CD4-positive, alpha-beta T cell (primary cell): ENCODE measurements around the gene PCDHGC3. TPM values are rescaled to one million over a fixed set of nuclear protein-coding genes. Genes with fewer than 3 reads are reported as not detected.

Source experiments
- ATAC-seq: fragments of 200-7000 bp; cut with Tn5 transposase; one replicate; pipeline ENCODE4 v1.10.0; 2022; ENCODE audit warnings: mild to moderate bottlenecking; ENCODE audit not compliant: poor library complexity
- CTCF ChIA-PET: fragments of 350-600 bp; sonication (Branson Sonifier 250); formaldehyde crosslinking; loops from one replicate; lab custom pipeline; 2021; ENCODE audit warnings: antibody characterized with exemption, inconsistent platforms; lab: Charles Lee
- POLR2A ChIA-PET: fragments of 350-600 bp; sonication (Branson Sonifier 250); formaldehyde crosslinking; loops from one replicate; lab custom pipeline; 2021; ENCODE audit warnings: antibody characterized with exemption, inconsistent platforms; lab: Charles Lee
- DNase-seq, 14 experiments: peaks; one replicate each; pipeline ENCODE4 v3.0.0-alpha.2; 2013 to 2020; ENCODE audit warnings: mixed read lengths in 2 of 14
- H3K27ac ChIP-seq, 2 donors: one replicate each; pipeline versions ENCODE4 v1.5.1 to v1.7.0; 2013; ENCODE audit warnings: low read length in 2 of 2, low read depth in 1 of 2, mild to moderate bottlenecking in 1 of 2
- H3K27me3 ChIP-seq, 2 experiments: 1 replicate in 1 of 2; 2 replicates in 1 of 2; pipeline versions ENCODE4 v1.6.1 to v1.7.0; 2013; ENCODE audit warnings: low read length in 2 of 2, control low read depth in 1 of 2, mild to moderate bottlenecking in 1 of 2, moderate library complexity in 1 of 2; ENCODE audit not compliant: insufficient read depth in 2 of 2, control insufficient read depth in 1 of 2
- H3K36me3 ChIP-seq: one replicate; pipeline ENCODE4 v1.6.1; 2013; ENCODE audit warnings: low read length, control low read depth; ENCODE audit not compliant: insufficient read depth
- H3K4me1 ChIP-seq: one replicate; pipeline ENCODE4 v1.6.1; 2013; ENCODE audit warnings: low read length, control low read depth; ENCODE audit not compliant: insufficient read depth
- H3K4me3 ChIP-seq: one replicate; pipeline ENCODE4 v1.5.1; 2013; ENCODE audit warnings: mild to moderate bottlenecking, low read length, moderate library complexity
- H3K9me3 ChIP-seq, 2 experiments: 1 replicate in 1 of 2; 2 replicates in 1 of 2; pipeline versions ENCODE4 v1.6.1 to v1.7.0; 2013; ENCODE audit warnings: low read length in 2 of 2, mild to moderate bottlenecking in 2 of 2, control low read depth in 1 of 2, moderate library complexity in 1 of 2; ENCODE audit not compliant: control insufficient read depth in 1 of 2, insufficient read depth in 1 of 2
- H3K27ac Mint-ChIP-seq: one replicate; pipeline ENCODE4 v1.8.0; 2020; ENCODE audit warnings: mixed read lengths
- H3K27me3 Mint-ChIP-seq: one replicate; pipeline ENCODE4 v1.8.0; 2021; ENCODE audit warnings: mixed read lengths
- H3K36me3 Mint-ChIP-seq: one replicate; pipeline ENCODE4 v1.8.0; 2021; ENCODE audit warnings: low read depth, mixed read lengths
- H3K4me1 Mint-ChIP-seq: one replicate; pipeline ENCODE4 v1.8.0; 2021; ENCODE audit warnings: low read depth, mixed read lengths
- H3K4me3 Mint-ChIP-seq: one replicate; pipeline ENCODE4 v1.8.0; 2020; ENCODE audit warnings: mild to moderate bottlenecking, mixed read lengths
- H3K9me3 Mint-ChIP-seq: one replicate; pipeline ENCODE4 v1.8.0; 2020; ENCODE audit warnings: mixed read lengths
- CTCF ChIP-seq: fragments of 200-600 bp; IDR thresholded peaks from one replicate; pipeline ENCODE4 v1.8.0; 2022; ENCODE audit warnings: antibody characterized with exemption, mild to moderate bottlenecking
- intact Hi-C, 2 experiments: fragments of 100-400 bp; cut with DNase I in 1 of 2; cut with micrococcal nuclease in 1 of 2; formaldehyde crosslinking; loops; one replicate each; pipeline versions ENCODE4 v1.15.1 to v1.9.0; 2023 to 2025; cut with DNase I, micrococcal nuclease
- total RNA-seq, 174 experiments: library from RNA in 2 of 174; stranded (reverse) in 2 of 174; gene quantifications; one replicate each; pipeline ENCODE4 v1.2.3 and lab custom pipeline; 2021 to 2026

Gene PCDHGC3
- total RNA-seq, 2 experiments from 2014 or later = not detected

- no peaks in the 10 kb centered on the region for H3K27me3 Mint-ChIP-seq
- CTCF ChIA-PET = interaction anchor here (0.7 to 1.1 kb wide), 2 partner anchors 45 to 110 kb away, joined by 3 to 4 read pairs; partner anchors contain the start of gene PCDHGB6
- H3K27ac Mint-ChIP-seq = no peak overlapping the region
- H3K36me3 Mint-ChIP-seq = peaks cover 4% of the 10 kb centered on the region
- peaks cover 9% of the 10 kb centered on the region for H3K4me1 Mint-ChIP-seq
- no peak overlapping the region for H3K4me3 Mint-ChIP-seq
- H3K36me3 ChIP-seq = peaks cover 91% of the 10 kb centered on the region
- POLR2A ChIA-PET = no interaction called here
- DNase-seq = no peak
- H3K27me3 ChIP-seq = no peaks in the 10 kb centered on the region
- H3K4me1 ChIP-seq = peaks cover 15% of the 10 kb centered on the region
- H3K9me3 ChIP-seq = peaks cover 0 to under 1% of the 10 kb centered on the region in 2 experiments
- TF ChIP-seq CTCF = no peak
- H3K9me3 Mint-ChIP-seq = no peaks in the 10 kb centered on the region
- no peak overlapping the region for H3K4me3 ChIP-seq
- no peak for ATAC-seq
- intact Hi-C loops = no loop called here
- no peak overlapping the region for H3K27ac ChIP-seq
Observed at GRCh38 chr5:141518618-141519015, 42.9 kb downstream of the PCDHGC3 start.

- H3K36me3 ChIP-seq = peaks cover 100% of the 10 kb centered on the region
- ChIA-PET CTCF (interaction anchor here (1.2 kb wide), 1 partner anchor 99 kb away, joined by 4 read pairs; the partner anchor contains the start of gene DIAPH1), POLR2A (no interaction called here)
- no peak for ATAC-seq
- no peak for TF ChIP-seq CTCF
- Mint-ChIP-seq H3K27me3 (no peaks in the 10 kb centered on the region), H3K9me3 (no peaks in the 10 kb centered on the region), H3K27ac (no peak overlapping the region), H3K4me1 (peaks cover 7% of the 10 kb centered on the region), H3K36me3 (no peaks in the 10 kb centered on the region), H3K4me3 (no peak overlapping the region)
- H3K4me3 ChIP-seq = no peak overlapping the region
- no peaks in the 10 kb centered on the region for H3K9me3 ChIP-seq
- intact Hi-C loops = loop anchor here in 1 of 2 experiments (10.0 kb wide), 1 partner anchor 435 kb away; no protein-coding TSS in a partner anchor
- H3K27ac ChIP-seq = no peak overlapping the region
- peaks cover 10% of the 10 kb centered on the region for H3K4me1 ChIP-seq
- H3K27me3 ChIP-seq = no peaks in the 10 kb centered on the region
- no peak for DNase-seq
Observed at GRCh38 chr5:141519605-141520565, 44.1 kb downstream of the PCDHGC3 start.

- Mint-ChIP-seq H3K9me3 (no peaks in the 10 kb centered on the region), H3K36me3 (no peaks in the 10 kb centered on the region), H3K27ac (no peak overlapping the region), H3K4me1 (peaks cover 12% of the 10 kb centered on the region), H3K4me3 (no peak overlapping the region), H3K27me3 (no peaks in the 10 kb centered on the region)
- ChIA-PET CTCF (interaction anchor here (1.0 to 2.8 kb wide), 4 partner anchors 37 to 147 kb away, joined by 3 to 10 read pairs (median 4); partner anchors contain the start of genes PCDHGB6 and PCDHGB7), POLR2A (interaction anchor here (1.0 kb wide), 1 partner anchor 9 kb away, joined by 4 read pairs; no protein-coding TSS in a partner anchor)
- H3K4me1 ChIP-seq = peaks cover 13% of the 10 kb centered on the region
- TF ChIP-seq CTCF = no peak
- H3K4me3 ChIP-seq = no peak overlapping the region
- no peaks in the 10 kb centered on the region for H3K27me3 ChIP-seq
- peaks cover 100% of the 10 kb centered on the region for H3K36me3 ChIP-seq
- DNase-seq (peak in 2 of 14 experiments; percentile 39 to 50), ATAC-seq (no peak)
- intact Hi-C loops = loop anchor here in 1 of 2 experiments (10.0 kb wide), 1 partner anchor 437 kb away; no protein-coding TSS in a partner anchor
- no peaks in the 10 kb centered on the region for H3K9me3 ChIP-seq
- no peak overlapping the region for H3K27ac ChIP-seq
Observed at GRCh38 chr5:141521244-141521781, 45.5 kb downstream of the PCDHGC3 start.
